HG03159 (cell line): ENCODE results near the gene EFS.
"Not testable (repeated sequence)": the region's sequence is repeated elsewhere in the genome, so short reads cannot be mapped to it uniquely, and the experiment has no call there.

Source experiments
- ATAC-seq: cut with Tn5 transposase; IDR thresholded peaks from one replicate; pipeline ENCODE4 v1.9.1; 2021; ENCODE audit warnings: mild to moderate bottlenecking, moderate library complexity; ENCODE audit not compliant: unreplicated experiment

Gene EFS

DNA sequence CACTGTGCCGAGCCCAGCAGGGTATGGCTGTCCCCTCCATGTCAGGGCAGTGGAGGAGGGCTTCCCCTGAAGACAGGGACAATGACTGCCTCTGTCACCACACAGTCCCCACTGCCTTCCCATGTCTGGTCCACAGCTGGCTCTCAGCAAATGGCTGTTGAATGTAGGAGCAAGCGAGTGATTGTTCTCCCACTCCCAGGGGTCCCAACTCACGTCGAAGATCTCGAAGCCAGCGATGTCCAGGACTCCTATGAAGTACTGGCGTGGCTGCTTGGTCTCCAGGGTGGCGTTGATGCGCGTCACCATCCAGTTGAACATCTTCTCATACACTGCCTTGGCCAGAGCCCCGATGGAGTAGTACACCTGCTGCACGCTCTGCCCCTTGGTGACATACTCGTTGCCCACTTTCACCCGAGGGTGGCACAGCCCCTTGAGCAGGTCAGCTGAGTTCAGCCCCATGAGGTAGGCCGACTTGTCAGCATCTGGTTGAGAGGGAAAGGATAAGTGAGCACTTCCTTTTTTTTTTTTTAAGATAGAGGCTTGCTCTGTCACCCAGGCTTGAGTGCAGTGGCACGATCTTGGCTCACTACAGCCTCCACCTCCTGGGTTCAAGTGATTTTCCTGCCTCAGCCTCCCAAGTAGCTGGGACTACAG lies 35.7 kb upstream of the EFS start:
- not testable (repeated sequence) for ATAC-seq

DNA sequence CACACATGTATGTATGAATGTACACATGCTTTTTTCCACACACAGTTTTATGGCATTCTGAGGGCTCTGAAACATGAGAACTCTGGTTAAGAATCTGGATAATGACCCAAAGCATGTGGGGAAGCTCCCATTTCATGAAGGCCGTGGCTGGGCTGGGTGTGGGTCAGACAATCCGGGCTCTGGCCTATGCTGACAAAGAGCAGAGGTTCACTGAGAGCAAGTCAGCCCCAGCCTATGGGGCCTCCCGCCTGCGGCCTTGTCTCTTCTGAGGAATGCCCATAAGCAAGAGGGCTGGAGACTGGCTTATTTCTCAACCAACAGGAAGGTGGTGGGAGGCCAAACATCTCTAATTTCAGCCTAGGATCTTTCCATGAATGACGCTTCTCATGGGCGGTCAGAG lies 34.6 kb upstream of the EFS start:
- ATAC-seq = no peak

DNA sequence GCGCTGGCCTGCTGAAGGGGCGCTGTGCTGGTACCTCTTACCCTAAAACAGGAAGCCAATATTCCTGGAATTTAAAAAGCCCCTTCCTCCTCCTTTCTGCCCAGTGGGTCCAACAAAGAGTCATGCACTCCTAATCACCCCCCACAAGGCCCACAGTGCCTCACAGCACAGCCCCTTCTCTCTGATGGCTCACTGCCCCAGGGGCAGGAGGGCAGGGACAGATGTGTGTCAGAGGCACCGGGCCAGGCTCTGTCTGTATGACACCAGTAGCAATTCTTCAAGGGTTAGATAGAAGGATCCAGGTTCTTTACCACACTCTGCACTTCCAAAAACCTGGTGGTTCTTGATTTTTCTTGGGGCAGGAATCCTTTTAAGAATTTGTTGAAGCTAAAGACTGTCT lies 34.2 kb upstream of the EFS start:
- no peak for ATAC-seq

DNA sequence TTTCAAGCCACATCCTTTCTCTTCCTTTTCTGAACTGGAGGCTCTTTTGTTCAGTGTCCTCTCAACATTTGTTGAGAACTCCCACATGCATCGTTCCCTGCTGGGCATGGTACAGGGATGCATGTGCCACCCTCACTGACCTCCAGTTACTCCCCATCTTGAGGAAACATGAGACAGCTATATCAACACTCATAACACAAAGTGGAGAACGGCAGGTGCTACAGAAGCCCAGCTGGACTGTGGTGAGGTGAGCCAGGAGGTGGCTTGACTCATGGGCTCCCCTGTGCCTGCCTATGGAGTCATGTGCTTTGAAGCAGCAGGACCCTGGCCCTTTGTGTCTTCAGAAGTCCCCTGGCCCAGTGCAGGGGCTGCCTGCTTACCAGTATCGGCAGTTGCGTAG lies 33.4 kb upstream of the EFS start:
- ATAC-seq = no peak

DNA sequence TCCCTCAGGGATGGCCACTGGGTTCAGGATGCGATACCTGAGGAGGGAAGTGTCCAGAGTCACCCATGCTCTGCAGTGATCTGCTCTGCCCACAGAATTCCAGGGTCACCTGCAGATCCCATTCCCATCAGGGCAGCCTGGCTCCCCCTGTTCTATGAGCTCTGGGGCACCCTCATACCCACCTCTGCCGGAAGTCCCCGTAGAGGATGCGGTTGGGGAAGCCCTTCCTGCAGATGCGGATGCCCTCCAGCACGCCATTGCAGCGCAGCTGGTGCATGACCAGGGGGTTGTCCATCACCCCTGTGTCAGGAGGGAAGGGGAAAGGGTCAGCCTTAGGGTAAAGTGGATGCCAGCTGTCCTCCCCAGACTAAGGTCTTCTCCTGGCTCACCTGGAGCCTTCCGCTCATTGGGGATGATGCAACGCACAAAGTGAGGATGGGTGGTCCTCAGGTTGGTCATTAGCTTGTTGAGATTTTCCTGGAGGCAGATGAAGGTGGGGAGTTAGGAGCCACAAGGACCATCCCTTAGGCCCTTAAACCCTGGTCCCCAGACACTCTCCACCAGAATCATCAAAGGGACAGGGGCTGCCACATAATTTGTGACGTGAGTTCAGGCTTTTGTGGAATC lies 31.9 kb upstream of the EFS start:
- ATAC-seq = no peak

DNA sequence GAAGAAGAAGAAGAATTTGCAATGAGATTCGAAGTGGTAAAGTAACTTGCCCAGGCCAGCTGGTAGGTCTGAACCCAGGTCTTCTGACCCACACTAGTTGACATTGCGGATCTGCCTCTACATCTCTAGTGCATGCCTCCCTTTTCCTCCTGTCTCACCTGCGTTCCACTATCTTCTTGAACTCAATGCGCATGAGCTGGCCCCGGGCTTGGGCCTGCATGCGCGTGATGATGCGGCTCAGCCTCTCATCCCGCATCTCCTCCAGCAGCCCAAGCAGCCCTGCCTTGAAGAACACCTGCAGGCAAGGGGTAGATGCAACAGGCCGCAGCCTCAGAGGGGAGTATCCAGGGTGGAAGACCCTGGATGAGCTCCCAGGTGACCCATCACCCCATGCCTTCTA lies 31.2 kb upstream of the EFS start:
- ATAC-seq = no peak

DNA sequence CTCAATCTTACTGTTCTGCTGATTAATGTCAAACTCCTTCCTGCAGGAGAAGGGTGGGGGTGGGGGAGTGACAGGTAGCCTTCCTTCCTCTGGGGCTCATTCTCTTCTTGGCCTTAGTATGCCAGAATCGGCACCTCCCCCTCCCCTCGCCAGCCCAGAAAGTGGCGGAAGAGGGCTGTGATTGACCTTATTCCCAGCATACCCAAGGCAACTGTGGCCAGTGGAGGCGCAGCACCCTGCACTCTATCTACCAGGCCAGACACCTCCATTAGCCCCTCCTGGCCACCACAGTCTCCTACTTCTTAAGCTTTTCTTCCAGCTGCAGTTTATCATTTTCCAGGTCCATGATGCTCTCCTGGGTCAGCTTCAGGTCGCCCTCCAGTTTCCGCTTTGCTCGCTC lies 27.6 kb upstream of the EFS start:
- no peak for ATAC-seq

DNA sequence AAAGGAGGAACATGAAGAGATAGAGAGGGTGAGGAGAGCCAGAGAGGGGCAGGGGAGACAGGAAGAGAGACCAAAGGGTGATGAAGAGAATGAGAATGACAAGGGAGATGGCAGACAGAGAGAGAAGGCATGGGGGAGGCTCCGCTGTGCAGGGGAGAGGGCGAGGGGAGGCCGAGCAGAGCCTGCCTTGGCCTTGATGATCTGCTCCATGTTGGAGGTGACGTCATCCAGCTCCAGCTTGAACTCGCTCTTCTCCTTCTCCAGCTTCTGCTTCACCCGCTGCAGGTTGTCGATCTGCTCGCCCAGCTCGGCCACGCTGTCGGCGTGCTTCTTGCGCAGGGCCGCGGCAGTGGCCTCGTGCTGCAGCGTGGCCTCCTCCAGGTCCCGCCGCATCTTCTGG lies 24.9 kb upstream of the EFS start:
- not testable (repeated sequence) for ATAC-seq

DNA sequence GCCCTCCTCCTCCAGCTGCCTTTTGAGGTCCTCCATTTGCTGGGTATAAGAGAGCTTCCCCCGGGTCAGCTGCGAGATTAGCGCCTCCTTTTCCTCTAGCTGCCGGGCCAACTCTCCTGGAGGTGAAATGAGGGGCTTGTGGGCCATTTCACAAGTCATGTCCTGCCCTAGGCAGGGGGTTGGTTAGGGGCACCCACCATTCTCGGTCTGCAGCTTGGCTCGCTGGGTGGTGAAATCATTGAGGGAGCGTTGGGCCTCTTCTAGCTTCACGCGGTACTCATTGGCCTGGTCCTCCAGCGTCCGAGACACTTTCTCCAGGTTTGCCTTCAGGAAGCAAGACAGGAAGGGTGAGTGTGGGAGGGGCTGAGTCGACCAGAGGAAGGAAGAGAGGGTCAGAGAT lies 24.4 kb upstream of the EFS start:
- no peak for ATAC-seq

DNA sequence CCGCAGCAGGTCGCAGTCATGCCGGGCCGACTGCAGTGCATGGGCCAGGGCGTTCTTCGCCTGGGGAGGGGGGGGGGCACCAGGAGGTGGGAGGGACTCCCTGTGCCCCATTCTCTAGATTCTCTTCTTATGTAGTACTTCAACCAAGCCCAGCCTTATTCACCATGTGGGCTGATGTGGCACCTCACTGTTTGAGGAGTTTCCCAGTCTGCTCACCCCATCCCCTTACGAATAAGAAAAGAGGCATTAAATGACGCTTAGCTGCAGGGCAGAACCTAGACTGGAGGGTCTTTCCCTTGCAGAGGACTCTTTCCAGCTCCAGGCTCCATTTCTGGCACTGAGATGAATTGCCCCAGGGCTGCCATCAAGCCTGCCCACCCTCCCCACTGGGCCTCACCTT lies 24.0 kb upstream of the EFS start:
- ATAC-seq = no peak

DNA sequence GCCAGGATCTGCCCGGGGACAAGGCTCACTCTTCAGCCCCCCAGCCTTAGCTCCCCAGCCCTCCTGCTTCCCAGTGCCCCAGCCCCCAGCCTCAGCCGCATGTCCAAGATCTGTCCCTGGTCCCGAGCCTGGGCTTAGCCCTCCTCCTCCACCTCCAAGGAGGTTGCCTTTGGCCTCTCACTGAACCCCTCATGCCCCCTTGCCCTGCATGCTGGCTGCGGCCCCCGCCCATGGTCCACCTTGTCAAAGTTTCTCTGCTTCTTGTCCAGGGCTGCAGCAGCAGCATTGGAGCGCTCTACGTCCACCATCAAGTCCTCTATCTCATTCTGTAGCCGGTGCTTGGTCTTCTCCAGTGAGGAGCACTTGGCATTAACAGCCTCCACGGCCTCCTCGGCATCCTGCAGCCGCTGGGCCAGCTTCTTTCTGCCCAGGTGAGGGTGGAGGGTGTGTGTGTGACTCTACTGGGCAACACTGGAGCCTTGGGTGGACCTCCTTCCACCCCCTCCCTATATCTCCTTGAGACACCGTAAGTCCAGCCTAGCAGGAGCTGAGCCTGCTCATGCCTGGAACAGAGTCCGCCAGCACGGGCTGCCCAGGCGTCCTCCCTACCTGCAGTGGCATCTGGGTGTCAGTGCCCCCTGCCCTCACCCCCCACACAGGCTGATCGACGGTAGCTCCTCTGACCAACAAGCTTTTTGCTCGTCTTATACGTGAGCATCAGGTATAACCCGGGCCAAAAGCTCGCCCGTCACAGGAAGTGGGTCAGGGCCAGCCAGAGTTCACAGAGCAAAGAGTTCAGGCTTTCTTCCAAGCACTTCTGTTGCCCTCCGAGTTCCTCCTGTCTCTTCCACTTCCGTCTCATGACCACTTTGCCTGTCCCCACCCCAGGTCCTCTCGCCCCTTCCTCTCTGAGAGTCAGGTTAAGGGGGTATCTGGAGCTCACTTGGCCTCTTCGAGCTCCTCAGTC lies 23.2 kb upstream of the EFS start:
- no peak for ATAC-seq

DNA sequence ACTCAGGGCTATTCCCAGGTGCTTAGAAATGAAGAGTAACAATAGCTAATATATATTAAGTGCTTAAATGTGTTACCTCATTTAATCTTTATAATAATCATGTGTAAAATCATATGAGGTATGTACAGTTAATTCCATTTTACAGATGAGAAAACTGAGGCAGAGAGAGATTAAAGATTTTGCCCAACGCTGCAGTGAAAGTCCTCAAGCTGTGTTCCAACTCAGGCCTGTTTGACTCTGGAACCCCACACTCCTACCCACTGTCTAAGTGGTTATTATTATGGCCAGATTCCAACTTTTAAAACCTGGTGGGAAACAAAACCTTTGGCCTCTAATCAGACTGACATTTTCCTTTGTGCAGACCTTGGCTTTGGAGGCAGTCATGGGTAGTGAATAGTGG lies 22.0 kb upstream of the EFS start:
- no peak for ATAC-seq

DNA sequence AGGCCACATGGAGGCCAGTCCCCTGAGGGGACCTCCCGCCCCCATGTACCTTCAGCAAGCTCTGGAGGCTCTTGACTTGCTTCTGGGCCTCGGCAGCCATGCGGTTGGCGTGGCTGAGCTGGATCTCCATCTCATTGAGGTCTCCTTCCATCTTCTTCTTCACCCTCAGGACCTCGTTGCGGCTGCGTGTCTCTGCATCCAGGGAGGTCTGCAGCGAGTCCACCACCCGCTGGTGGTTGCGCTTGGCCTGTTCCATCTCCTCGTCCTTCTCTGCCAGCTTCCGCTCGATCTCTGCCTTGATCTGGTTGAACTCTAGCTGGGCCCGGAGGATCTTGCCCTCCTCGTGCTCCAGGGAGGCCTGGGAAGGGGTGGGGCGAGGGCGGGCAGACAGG lies 21.3 kb upstream of the EFS start:
- not testable (repeated sequence) for ATAC-seq

DNA sequence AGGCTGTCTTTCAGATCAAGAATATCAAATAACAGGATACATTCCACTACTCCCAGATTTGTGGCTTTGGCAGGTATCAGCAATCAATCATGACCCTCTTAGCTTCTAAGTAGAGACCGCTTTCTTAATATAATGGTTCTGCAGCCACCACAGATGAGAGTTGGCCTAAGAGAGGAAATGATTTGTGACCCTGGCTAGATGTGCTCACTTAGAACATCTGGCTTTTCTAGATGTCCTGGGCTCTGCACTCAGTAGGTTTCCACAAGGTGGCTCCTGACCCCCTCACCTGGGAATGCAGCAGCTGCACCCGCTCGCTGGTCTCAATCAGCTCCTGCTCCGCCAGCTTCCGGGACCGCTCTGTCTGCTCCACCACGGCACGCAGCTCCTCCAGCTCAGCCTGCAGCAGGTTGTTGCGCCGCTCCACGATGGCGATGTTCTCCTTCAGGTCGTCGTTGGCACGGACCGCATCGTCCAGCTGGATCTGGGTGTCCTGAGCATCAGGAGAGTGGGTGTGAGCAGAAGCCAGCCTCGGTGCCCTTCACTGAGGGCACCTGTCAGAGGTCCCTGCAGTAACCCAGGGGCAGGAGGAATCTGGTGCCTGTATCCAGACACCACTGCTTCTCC lies 20.8 kb upstream of the EFS start:
- ATAC-seq = no peak

DNA sequence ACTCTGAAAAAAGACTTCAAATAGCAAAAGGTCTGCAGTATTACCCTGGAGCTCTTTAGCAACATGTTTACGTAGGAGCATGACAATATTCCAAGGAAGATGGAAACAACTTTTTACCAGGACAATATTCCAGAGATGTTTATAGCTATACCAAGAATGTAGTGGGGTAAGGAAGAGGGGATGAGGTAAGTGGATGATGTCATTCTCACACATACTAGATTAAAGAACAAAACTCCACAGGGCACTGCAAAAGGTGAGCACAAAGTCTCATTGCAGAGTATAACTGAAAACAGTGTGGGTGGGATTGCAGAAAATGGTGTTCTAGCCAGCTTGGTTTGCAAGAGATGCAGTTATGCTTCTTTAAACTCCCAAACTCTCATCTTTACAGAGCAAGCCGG lies 20.3 kb upstream of the EFS start:
- ATAC-seq = no peak

DNA sequence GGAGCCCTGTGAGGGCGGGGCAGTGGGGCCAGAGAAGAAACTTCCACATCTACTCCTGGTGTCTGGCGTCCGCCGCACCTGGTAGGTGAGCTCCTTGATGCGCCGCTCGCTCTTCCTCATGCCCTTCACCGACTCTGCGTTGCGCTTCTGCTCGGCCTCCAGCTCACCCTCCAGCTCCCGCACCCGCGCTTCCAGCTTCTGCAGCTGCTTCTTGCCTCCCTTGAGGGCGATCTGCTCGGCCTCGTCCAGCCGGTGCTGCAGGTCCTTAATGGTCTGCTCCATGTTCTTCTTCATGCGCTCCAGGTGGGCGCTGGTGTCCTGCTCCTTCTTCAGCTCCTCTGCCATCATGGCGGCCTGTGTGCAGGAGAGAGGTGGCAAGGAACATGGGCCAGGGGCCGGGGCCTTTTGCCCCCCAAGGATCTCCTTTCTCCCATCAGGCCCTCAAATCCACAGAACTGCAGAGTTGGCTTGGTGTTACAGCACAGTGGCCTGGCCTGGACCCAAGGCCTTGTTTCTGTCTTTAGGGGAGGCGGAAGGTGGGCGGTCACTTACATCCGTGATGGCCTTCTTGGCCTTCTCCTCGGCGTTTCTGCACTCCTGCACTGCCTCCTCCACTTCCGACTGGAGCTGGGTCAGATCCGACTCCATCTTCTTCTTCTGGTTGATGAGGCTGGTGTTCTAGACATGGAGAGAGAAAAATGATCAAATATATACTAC lies 19.6 kb upstream of the EFS start:
- no peak for ATAC-seq

DNA sequence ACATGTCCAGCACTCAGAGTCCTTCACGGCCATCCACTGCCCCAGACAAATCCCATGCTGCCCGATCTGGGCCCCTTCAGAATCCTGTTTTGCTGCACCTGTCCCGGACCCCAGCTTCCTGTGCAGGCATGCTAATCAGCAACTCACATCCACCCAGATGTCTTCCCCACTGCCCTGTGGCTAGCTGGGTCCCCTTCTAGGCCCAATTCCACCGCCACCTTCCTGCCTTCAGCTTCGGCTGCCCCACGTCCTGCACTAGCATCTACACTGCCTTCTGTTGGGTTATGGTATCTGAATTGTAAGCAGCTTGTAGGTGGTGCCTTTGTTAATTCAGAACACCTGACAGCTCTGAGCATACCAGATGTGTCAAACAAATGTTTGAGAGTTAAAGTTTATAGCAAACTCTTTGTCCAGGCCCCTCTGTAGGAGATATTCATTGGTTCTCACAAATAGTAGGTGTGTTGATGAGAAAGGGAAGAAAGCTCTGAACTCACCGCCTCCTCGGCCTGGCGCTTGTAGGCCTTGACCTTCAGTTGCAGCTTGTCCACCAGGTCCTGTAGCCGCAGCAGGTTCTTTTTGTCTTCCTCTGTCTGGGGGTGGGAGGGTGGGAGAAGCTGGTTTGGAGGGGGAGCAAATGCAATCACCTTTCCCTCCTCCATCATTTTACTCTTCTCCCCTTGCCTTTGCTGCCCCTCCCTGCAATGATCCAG lies 17.9 kb upstream of the EFS start:
- ATAC-seq = no peak

DNA sequence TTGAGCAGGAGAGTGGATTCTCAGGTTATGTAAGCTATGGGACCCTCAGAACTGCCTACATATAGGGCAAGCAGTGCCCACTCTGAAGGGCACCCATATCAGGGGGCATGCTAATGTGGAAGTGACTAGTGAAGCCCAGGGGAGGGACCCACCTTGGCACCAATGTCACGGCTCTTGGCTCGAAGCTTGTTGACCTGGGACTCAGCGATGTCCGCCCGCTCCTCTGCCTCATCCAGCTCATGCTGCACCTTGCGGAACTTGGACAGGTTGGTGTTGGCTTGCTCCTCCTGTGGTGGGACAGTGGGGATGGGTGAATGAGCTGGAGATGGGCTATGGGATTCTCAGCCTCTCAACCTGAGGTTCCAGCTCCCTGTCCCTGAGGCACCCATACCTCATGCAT lies 17.3 kb upstream of the EFS start:
- ATAC-seq = no peak

DNA sequence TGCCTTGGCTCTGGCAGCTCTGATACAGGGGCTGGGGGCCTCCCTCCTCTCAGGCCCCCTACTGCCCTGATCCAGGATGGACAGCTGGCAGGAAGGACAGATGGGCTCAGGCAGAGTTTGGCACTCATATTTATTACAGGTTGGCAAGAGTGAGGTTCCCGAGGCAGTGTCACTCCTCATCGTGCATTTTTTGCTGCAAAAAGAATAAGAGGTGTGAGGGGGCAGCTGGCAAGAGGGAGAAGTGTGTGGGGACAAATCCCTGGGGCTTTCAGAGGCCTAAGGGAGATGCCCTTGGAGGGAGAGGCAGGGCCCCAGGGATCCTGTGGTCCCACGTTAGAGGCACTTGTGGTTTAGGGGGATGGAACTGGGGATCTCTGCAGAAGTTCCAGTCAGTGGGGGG lies 16.9 kb upstream of the EFS start:
- ATAC-seq = no peak

DNA sequence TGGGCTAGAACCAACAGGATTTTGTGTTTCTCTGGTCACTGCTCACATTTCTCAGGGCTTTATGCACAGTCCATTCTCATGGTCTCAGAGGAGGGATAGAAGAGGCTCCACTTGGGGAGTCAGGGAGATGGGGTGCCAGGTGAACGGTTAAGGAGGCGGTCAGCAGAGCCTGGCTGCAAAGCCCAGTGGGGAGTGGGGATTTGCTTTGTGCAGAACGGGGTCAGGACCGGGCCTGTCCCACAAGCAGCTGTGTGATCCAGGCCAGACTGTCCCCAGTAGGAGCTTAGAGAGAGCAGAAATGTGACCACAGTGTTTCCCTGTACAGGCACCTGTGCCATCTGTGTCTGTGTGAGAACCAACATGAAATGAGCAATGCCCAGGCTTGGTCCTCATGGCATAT lies 16.0 kb upstream of the EFS start:
- ATAC-seq = no peak
